B cell (primary cell): ENCODE data around the gene CCDC7. TPM values are rescaled to one million over a fixed set of nuclear protein-coding genes. Genes with fewer than 3 reads are reported as not detected.

Source experiments
- ATAC-seq: fragments of 200-7000 bp; cut with Tn5 transposase; one replicate; pipeline ENCODE4 v1.10.0; 2021; ENCODE audit warnings: low read depth, mild to moderate bottlenecking, moderate number of reproducible peaks, moderate library complexity
- CTCF ChIA-PET: fragments of 350-600 bp; sonication (Branson Sonifier 250); formaldehyde crosslinking; loops from one replicate; lab custom pipeline; 2021; ENCODE audit warnings: antibody characterized with exemption, inconsistent platforms; lab: Charles Lee
- POLR2A ChIA-PET: fragments of 350-600 bp; sonication (Branson Sonifier 250); formaldehyde crosslinking; loops from one replicate; lab custom pipeline; 2021; ENCODE audit warnings: antibody characterized with exemption; lab: Charles Lee
- DNase-seq: peaks from one replicate; pipeline ENCODE4 v3.0.0; 2013
- H2AFZ ChIP-seq: 2 replicates; pipeline ENCODE4 v1.6.1; 2012; ENCODE audit warnings: mild to moderate bottlenecking, low read depth, low read length; ENCODE audit not compliant: insufficient read depth, poor library complexity, severe bottlenecking
- H3K27ac ChIP-seq, 2 donors: 1 replicate in 1 of 2; 2 replicates in 1 of 2; pipeline ENCODE4 v1.5.1; 2012 to 2013; ENCODE audit warnings: low read length in 2 of 2, mild to moderate bottlenecking in 2 of 2, moderate library complexity in 1 of 2
- H3K27me3 ChIP-seq, 4 experiments: fragments of 200-600 bp in 1 of 4; sonication (generic) in 1 of 4; replicated peaks in 1 of 4; 1 replicate in 2 of 4; 2 replicates in 2 of 4; pipeline versions ENCODE4 v1.6.1 to v1.7.0; 2013 to 2016; ENCODE audit warnings: low read length in 3 of 4, mild to moderate bottlenecking in 2 of 4, mixed read lengths in 1 of 4, moderate library complexity in 1 of 4; ENCODE audit not compliant: insufficient read depth in 4 of 4, control insufficient read depth in 3 of 4; ENCODE audit errors: control extremely low read depth in 1 of 4
- H3K36me3 ChIP-seq, 2 experiments: replicated peaks in 1 of 2; 1 replicate in 1 of 2; 2 replicates in 1 of 2; pipeline versions ENCODE4 v1.6.1 to v1.7.1; 2013; ENCODE audit warnings: low read length in 1 of 2; ENCODE audit not compliant: insufficient read depth in 2 of 2, control insufficient read depth in 1 of 2; ENCODE audit errors: control extremely low read depth in 1 of 2, extremely low read depth in 1 of 2
- H3K4me1 ChIP-seq, 2 donors: fragments of 200-600 bp in 1 of 2; sonication (generic) in 1 of 2; 1 replicate in 1 of 2; 2 replicates in 1 of 2; pipeline versions ENCODE4 v1.5.1 to v1.6.1; 2013 to 2017; ENCODE audit warnings: low read length in 2 of 2; ENCODE audit not compliant: control insufficient read depth in 2 of 2, insufficient read depth in 2 of 2
- H3K4me2 ChIP-seq: replicated peaks from 2 replicates; pipeline ENCODE3; 2012; ENCODE audit warnings: mild to moderate bottlenecking, low read depth, low read length; ENCODE audit not compliant: poor library complexity, severe bottlenecking
- H3K4me3 ChIP-seq, 5 experiments: fragments of 200-600 bp in 1 of 5; sonication (generic) in 1 of 5; 1 replicate in 3 of 5; 2 replicates in 2 of 5; pipeline versions ENCODE4 v1.5.1 to v1.7.0; 2011 to 2016; ENCODE audit warnings: low read length in 4 of 5, mild to moderate bottlenecking in 4 of 5, low read depth in 2 of 5, control low read depth in 1 of 5, moderate library complexity in 1 of 5; ENCODE audit not compliant: insufficient read depth in 1 of 5; ENCODE audit errors: control extremely low read depth in 1 of 5, extremely low read depth in 1 of 5
- H3K79me2 ChIP-seq: fragments of 200-600 bp; sonication (generic); one replicate; pipeline ENCODE4 v1.6.0; 2016; ENCODE audit warnings: low read length; ENCODE audit not compliant: control insufficient read depth, insufficient read depth
- H3K9ac ChIP-seq: fragments of 200-600 bp; sonication (generic); 2 replicates; pipeline ENCODE4 v1.6.1; 2017; ENCODE audit warnings: mild to moderate bottlenecking, low read length, moderate library complexity
- H3K9me3 ChIP-seq, 3 donors: one replicate each; pipeline versions ENCODE4 v1.6.1 to v1.7.1; 2013; ENCODE audit warnings: low read length in 2 of 3; ENCODE audit not compliant: control insufficient read depth in 2 of 3, insufficient read depth in 1 of 3; ENCODE audit errors: control extremely low read depth in 1 of 3
- H4K20me1 ChIP-seq: 2 replicates; pipeline ENCODE4 v1.6.0; 2012; ENCODE audit warnings: mild to moderate bottlenecking, low read length; ENCODE audit not compliant: insufficient read depth, control insufficient read depth, poor library complexity, severe bottlenecking
- H3K27ac Mint-ChIP-seq: one replicate; pipeline ENCODE4 v1.8.0; 2021; ENCODE audit warnings: mixed read lengths
- H3K27me3 Mint-ChIP-seq: one replicate; pipeline ENCODE4 v1.8.0; 2021; ENCODE audit warnings: mixed read lengths
- H3K4me1 Mint-ChIP-seq: one replicate; pipeline ENCODE4 v1.8.0; 2021; ENCODE audit warnings: mixed read lengths
- H3K4me3 Mint-ChIP-seq: one replicate; pipeline ENCODE4 v1.8.0; 2021; ENCODE audit warnings: mixed read lengths
- H3K9me3 Mint-ChIP-seq: one replicate; pipeline ENCODE4 v1.8.0; 2022; ENCODE audit warnings: mixed read lengths; ENCODE audit not compliant: insufficient read depth
- EZH2 ChIP-seq: IDR thresholded peaks from 2 replicates; pipeline ENCODE4 v1.6.1; 2012; ENCODE audit warnings: borderline replicate concordance, low read depth, mild to moderate bottlenecking, moderate library complexity, low read length; ENCODE audit not compliant: insufficient read depth, poor library complexity, severe bottlenecking
- WGBS: methylation state at CpG from one replicate; pipeline ENCODE4 v1.1.5; 2013; ENCODE audit warnings: missing lambda C conversion rate; ENCODE audit not compliant: insufficient coverage; 5-methylcytosine and 5-hydroxymethylcytosine counted together
- intact Hi-C: fragments of 100-400 bp; cut with micrococcal nuclease; formaldehyde crosslinking; loops from one replicate; pipeline ENCODE4 v1.10.0; 2022
- polyA plus RNA-seq: library from polyadenylated mRNA; depleted of rRNA; stranded (reverse); fragments of >200 nt; gene quantifications from 2 replicates; pipeline ENCODE4 v1.2.3, GENCODE V29; 2012
- total RNA-seq, 2 donors: library from RNA; stranded (reverse); fragments of 120-200 nt in 1 of 2; gene quantifications; 1 replicate in 1 of 2; 2 replicates in 1 of 2; pipeline versions ENCODE4 v1.2.3 to v1.2.4, GENCODE V29; 2013 to 2022
- TF ChIP-seq, protein P1 (sequence below): fragments of 200-600 bp; IDR thresholded peaks from one replicate; pipeline ENCODE4 v1.8.0; 2022; ENCODE audit warnings: antibody characterized with exemption, mild to moderate bottlenecking

Gene CCDC7
- total and polyA plus RNA-seq, 2 donors (not counting 1 experiment from before 2014, with no cell fraction given), result 2.6 to 26.6 TPM

DNA sequence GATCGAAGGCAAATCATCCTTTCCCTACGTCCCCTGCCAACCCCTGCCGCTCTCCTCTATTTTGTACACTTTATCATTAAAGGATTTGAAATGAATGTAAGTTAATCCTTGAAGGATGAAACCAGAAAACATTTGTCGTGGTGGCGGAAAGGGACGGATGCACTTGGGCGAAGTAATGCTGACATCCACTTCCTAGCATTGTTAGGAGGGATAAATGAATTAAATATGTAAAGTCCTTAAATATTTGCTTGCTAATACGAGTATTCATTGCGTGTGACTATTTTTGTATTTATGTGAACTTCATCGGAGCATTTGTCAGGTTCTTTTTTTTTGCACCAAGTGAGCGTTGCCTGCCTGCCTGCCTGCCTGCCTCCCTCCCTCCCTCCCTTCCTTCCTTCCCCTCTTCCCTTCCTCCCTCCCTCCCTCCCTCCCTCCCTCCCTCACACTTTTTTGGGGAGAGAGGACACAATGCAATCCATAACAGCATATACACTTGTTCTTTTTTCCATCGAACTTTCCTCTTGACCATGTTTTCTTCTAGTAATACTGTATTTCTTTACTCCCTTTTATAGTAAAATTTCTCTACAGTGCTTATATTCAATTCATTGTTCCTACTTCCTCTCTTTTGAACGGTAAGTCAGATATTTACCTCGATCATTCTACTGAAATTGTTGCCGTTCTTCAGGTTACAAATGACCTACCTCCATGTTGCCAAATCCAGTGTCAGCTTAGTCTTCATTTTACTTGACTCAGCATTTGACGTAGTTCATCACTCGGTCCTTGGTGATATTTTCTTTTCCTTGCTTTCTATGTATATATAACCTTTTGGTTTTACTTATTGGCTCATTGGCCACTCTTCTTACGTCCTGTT is 831 bp downstream of the CCDC7 start:
- Mint-ChIP-seq H3K9me3 (peaks cover 3% of the 10 kb centered on the region), H3K4me3 (peak overlapping the region; percentile 98), H3K4me1 (peaks cover 13% of the 10 kb centered on the region), H3K27me3 (peaks cover 9% of the 10 kb centered on the region), H3K27ac (peak overlapping the region; percentile 100)
- WGBS, result 1% methylated on average over 7 of the region's 18 CpGs
- no peak for ATAC-seq
- ChIA-PET POLR2A (interaction anchor here (2.0 kb wide), 1 partner anchor 69 kb away, joined by 17 read pairs; no protein-coding TSS in a partner anchor), CTCF (interaction anchor here (1.0 to 1.4 kb wide), 3 partner anchors 68 to 563 kb away, joined by 3 to 7 read pairs (median 6); no protein-coding TSS in a partner anchor)
- Histone ChIP-seq H3K4me1 (peaks cover 7 to 8% of the 10 kb centered on the region in 2 donors), H3K79me2 (no peaks in the 10 kb centered on the region), H3K9me3 (no peaks in the 10 kb centered on the region), H3K9ac (peak overlapping the region; percentile 96), H3K36me3 (peaks cover 0 to 3% of the 10 kb centered on the region in 2 experiments), H3K27me3 (peaks cover 0 to 4% (median 0%) of the 10 kb centered on the region in 4 experiments), H3K4me3 (peak overlapping the region; percentile 93 to 99 (median 98)), H4K20me1 (no peaks in the 10 kb centered on the region), H3K27ac (peak overlapping the region; percentile 95 to 99), H2AFZ (peak overlapping the region; percentile 94), H3K4me2 (peak overlapping the region; percentile 86)
- no peak for TF ChIP-seq EZH2
- TF ChIP-seq, protein P1, sequence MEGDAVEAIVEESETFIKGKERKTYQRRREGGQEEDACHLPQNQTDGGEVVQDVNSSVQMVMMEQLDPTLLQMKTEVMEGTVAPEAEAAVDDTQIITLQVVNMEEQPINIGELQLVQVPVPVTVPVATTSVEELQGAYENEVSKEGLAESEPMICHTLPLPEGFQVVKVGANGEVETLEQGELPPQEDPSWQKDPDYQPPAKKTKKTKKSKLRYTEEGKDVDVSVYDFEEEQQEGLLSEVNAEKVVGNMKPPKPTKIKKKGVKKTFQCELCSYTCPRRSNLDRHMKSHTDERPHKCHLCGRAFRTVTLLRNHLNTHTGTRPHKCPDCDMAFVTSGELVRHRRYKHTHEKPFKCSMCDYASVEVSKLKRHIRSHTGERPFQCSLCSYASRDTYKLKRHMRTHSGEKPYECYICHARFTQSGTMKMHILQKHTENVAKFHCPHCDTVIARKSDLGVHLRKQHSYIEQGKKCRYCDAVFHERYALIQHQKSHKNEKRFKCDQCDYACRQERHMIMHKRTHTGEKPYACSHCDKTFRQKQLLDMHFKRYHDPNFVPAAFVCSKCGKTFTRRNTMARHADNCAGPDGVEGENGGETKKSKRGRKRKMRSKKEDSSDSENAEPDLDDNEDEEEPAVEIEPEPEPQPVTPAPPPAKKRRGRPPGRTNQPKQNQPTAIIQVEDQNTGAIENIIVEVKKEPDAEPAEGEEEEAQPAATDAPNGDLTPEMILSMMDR, result no peak
- DNase-seq, result peak; percentile 37
- intact Hi-C loops, result loop anchor here (1.0 to 10.0 kb wide), 10 partner anchors 68 to 1412 kb away; partner anchors contain the start of genes ARHGAP12, EPC1, KIF5B and ZEB1

DNA sequence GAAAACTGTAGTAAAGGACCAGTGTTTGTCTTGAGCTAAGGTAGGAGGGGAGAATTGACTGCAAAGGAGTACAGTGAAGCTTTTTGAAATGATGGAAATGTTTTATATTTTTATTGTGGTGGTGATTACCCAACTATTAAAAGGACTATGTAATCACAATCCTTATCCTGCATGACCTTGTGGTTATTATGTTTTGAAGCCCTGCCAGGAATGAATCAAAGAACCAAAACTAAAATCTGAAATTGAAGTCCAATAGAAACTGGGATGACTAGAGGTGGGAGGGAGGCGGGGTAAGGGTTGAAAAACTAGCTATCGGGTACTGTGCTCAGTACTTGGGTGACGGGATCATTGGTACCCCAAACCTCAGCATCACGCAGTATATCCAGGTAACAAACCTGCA is 8.2 kb downstream of the CCDC7 start:
- H3K27me3 ChIP-seq, result no peaks in the 10 kb centered on the region
- no peak overlapping the region for H3K4me2 ChIP-seq
- DNase-seq (no peak), ATAC-seq (no peak)
- Mint-ChIP-seq H3K4me1 (no peaks in the 10 kb centered on the region), H3K27ac (no peak overlapping the region), H3K4me3 (no peak overlapping the region), H3K9me3 (no peaks in the 10 kb centered on the region), H3K27me3 (no peaks in the 10 kb centered on the region)
- no peaks in the 10 kb centered on the region for H4K20me1 ChIP-seq
- no peak overlapping the region for H3K9ac ChIP-seq
- no peak overlapping the region for H2AFZ ChIP-seq
- no peaks in the 10 kb centered on the region for H3K79me2 ChIP-seq
- POLR2A ChIA-PET, result no interaction called here
- H3K4me3 ChIP-seq, result no peak overlapping the region
- no CpG with 5 or more reads among the region's 4 CpGs for WGBS
- no peaks in the 10 kb centered on the region for H3K9me3 ChIP-seq
- no peak overlapping the region for H3K27ac ChIP-seq
- intact Hi-C loops, result no loop called here
- CTCF ChIA-PET, result interaction anchor here (1.2 kb wide), 1 partner anchor 555 kb away, joined by 4 read pairs; no protein-coding TSS in a partner anchor
- H3K36me3 ChIP-seq, result peaks cover 7 to 27% of the 10 kb centered on the region in 2 experiments
- TF ChIP-seq, protein P1, result no peak
- TF ChIP-seq EZH2, result no peak
- H3K4me1 ChIP-seq, result no peaks in the 10 kb centered on the region
